NCI-H1417 treated with DMSO at 0.1 percent for 48 hours (cell line): Measurements from ENCODE around the gene GNAS.
"Not testable (repeated sequence)": the region's sequence is repeated elsewhere in the genome, so short reads cannot be mapped to it uniquely, and the experiment has no call there.

Experiments
- DNase-seq: peaks from one replicate; lab custom pipeline; 2025; lab: John Stamatoyannopoulos, UW

GNAS gene

DNA sequence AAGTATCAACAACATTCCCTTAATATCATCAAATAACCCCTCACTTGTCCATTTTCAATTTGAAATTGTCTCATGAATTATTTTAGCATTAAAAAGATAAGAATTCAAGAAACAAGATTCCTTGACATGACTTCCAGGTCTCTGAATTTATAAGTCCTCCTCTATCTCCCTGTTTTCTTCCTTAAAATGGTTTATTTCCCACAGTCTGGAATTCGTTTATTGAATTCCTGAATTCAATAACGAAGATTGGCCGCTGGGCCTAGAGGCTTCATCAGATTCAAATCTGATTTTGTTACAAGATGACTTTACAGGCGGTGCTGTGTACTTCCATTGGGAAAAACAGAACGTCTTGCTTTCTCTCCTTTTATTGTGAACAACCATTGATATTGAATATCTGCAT lies 79.7 kb downstream of the GNAS start:
- DNase-seq, result no peak

DNA sequence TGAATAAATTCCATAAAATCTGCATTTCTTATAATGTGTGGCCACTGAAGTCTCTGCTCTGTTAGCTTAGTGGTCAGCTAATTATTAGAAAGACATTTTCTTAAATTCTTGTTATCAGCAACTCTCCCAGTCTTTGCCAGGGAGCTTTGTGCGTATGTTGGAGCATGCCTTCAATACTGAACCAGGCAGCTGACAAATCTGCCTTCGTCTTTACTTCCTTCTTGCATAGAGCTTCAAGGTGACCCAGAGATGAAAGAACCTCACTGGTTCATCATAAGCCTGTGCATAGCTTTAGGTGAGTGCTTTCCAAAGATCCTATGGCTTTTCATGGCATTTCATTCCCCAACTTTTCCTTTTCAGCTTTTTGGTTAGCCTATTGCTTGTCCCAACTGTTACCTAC lies 85.6 kb downstream of the GNAS start:
- no peak for DNase-seq

DNA sequence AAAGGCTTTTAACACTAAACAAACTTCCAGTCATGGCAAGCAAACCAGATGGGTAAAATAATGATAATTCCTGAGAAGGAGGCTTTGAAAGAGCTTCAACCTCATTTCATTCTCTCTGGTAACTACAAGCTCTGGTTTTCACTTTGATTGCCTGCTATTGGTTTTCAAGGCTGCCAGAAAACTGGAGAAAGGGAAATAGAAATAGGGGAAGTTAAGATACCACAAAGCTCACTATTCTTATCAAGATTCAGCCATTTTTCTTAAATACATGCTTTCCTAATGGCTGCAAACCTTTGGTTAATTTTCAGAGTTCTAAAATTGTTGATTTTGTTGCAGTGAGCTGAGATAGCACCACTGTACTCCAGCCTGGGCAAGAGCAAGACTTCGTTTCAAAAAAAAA lies 86.0 kb downstream of the GNAS start:
- DNase-seq, result no peak

DNA sequence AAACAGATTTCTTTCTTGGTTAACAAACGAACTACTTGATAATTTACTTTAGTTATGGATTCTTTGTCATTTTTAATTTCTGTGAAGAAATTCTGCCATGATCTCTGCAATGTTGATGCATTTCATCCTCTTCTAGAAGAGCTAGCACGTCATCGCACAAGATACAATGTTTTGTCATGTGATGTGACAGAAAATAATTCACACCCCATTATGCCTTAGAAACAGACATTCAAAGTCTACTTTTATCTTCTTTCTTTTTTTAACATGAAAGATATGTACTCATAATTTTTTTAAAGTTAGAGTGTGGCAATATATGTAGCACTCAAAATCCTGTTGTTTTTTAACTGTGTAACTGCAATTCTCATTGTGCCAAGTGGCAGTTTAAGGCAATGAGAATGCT lies 89.0 kb downstream of the GNAS start:
- no peak for DNase-seq

DNA sequence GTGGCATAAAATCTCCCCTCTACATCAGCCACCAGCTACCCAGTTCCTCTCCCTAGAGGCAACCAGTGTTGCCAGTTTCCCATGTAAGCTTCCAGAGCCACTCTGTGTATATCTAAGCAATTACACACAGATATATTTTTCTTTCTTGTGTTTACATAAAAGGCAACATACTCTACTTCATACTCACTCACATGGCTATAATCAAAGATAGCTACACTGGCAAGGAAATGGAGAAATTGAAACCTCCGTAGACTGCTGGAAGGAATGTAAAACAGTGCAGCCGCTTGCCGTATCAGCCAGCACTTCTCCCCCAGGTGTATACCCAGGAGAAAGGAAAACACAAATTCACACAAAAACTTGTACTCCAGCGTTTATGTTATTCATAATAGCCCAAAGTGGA lies 90.0 kb downstream of the GNAS start:
- no peak for DNase-seq

DNA sequence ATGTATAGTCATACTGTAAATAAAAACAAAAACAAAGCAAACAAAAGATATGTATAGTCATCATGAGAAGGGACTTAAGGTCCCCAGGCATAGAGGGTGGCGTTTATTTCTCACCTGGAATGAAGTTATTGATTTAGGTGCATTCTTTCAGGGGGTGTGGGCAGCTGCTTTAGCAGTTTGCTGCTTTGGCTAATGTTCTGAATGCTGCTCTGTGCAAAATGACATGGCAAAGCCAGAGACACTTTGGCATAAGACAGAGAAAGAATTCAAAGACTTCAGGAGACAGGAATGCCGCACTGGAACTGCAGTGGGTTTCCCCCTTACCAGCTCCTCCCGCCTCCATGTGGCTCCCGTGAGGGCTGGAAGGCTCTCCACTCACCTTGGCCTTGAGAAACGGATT lies 92.1 kb downstream of the GNAS start:
- DNase-seq, result no peak

DNA sequence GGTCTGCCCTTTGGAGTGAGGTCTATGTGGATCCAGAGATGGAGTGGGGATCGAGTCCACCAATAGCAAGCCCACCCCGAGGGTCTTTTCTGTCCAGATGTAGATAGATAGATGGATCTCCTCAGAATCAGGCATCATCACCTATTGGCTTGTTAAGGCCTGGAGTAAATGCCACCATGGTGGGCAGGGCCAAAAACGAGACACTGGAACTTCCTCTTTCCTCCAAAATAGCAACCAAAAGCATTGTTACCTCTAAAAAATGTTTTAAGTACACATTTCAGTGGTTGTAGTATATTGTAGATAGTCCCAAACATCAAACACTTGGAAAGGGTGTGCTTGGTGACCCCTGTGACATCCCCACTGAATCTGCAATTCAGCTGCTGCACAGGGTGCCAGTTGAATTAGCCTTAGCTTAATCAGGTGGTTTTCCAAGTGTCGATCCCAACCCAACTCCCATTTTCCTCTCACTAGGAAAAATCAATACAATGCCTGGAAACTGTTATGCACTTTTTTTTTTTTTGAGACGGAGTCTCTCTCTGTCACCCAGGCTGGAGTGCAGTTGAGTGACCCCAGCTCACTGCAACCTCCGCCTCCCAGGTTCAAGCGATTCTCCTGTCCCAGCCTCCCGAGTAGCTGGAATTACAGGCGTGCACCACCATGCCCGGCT lies 93.6 kb downstream of the GNAS start:
- no peak for DNase-seq

DNA sequence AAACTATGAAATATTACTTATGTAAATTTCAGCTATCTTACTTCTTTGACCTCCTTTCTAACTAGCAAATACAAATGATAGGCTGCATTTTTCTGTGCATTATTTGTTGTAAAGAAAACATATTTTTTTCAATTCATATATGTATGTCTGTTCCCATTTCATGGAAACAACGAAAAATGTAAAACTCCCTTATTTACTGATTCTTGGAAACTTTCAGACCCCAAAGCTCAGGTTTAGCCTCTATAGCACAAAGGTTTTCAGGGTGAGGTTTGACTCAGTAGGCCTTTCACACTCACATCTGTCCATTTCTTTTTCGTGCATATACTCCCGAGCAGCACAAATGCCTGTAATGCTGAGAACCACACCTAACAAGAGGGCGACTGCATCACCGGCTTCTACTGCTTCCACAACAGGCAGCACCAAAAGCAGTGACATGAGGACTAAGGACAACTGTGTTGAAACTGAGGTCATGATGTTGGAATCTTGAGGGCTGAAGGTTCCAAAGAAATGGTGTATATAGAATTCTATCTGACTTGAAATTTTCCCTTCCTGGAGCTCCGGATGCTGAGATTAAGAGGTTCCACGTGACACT lies 95.4 kb downstream of the GNAS start:
- not testable (repeated sequence) for DNase-seq

DNA sequence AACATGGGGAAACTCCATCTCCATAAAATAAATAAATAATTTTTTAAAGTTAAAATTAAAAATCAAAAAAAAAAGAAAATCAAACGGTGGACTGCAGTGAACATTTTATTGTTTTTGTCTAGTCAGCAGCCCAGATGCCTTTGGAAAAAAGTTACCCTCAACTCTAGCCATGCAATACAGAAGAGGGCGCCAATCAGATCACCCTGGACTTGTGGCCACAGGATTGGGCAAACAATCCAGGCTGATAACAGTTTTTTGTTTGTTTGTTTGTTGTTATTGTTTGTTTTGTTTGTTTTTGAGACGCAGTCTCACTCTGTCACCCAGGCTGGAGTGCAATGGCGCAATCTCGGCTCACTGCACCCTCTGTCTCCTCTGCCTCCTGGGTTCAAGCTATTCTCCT lies 98.1 kb downstream of the GNAS start:
- no peak for DNase-seq

DNA sequence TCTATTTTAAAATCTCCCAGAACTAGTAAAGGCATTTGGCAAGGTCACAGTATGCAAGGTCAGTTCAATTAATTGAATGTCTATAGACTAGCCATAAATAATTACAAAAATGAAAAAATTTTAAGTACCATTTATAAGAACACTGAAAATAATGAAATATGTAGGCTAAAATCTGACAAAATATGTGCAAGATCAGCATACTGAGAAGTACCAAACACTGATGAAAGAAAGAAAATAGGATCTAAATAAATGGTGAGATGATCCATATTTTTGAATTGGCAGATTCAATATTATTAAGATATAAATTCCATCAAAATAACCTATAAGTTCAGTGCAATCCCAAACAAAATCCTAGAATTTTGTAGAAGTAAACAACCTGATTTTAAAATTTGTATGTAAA lies 100.5 kb downstream of the GNAS start:
- no peak for DNase-seq

DNA sequence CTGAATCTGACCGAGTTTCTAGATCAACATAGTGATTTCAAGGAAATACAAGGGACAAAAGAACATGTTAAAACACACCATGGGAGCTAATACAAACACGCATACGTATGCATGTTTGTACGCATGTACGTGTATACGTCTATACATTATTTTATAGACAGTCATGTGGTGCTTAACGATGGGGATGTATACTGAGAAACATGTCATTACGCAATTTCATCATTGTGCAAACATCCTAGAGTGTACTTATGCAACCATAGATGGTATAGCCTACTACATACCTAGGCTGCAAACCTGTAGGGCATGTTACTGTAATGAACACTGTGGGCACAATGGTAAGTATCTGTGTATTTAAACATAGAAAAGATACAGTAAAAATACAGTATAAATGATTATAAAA lies 103.6 kb downstream of the GNAS start:
- no peak for DNase-seq

DNA sequence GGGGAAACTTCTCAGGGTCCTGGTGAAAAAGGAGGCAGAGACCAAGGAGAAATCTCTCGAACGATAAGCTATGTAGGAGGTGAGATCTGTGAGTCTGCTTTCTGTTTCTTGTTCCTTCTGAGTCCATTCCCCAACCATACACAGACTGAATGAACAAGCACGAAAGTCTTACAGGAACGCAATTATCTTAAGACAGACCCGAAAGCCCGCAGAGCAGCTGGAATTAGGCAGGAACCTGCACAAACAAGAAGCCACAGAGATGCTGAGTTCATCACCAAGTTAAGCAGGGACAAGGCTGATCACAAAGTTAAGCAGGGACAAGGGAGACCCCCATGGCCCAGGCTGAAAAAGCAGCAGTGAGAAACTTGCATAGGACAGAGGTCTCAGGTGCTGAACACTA lies 107.1 kb downstream of the GNAS start:
- no peak for DNase-seq
